Right renal pelvis (tissue), 4 donors: ENCODE measurements around the gene ZNF629. TPM values are rescaled to one million over a fixed set of nuclear protein-coding genes. Genes with fewer than 3 reads are reported as not detected.

ENCODE experiments used
- polyA plus RNA-seq, 4 donors: library from polyadenylated mRNA; unstranded; fragments of 120-200 nt; gene quantifications; one replicate each; pipeline ENCODE4 v1.2.1, GENCODE V29; 2013; ENCODE audit not compliant: insufficient read length in 4 of 4

Gene ZNF629
- polyA plus RNA-seq, 4 donors, result 27.2 to 28.7 (median 27.8) TPM

Other genes starting within 250 kb of the ZNF629 start
- gene ZNF764, start 228.8 kb downstream of the ZNF629 start, polyA plus RNA-seq, result 10 to 100 TPM; 11.3 to 14.8 (median 11.4) TPM
- gene ZNF688, start 215.5 kb downstream of the ZNF629 start, polyA plus RNA-seq, result 10 to 100 TPM; 10.4 to 14.4 (median 12.7) TPM
- gene ZNF785, start 201.5 kb downstream of the ZNF629 start, polyA plus RNA-seq, result 10 to 100 TPM; 17.8 to 21.7 (median 20.8) TPM
- gene ZNF689, start 176.8 kb downstream of the ZNF629 start, polyA plus RNA-seq, result 10 to 100 TPM; 13.6 to 16.2 (median 15.0) TPM
- 10 to 100 TPM; 39.8 to 50.0 (median 47.3) TPM for gene PRR14, start 136.2 kb downstream of the ZNF629 start, polyA plus RNA-seq
- 10 to 100 TPM; 52.0 to 70.5 (median 55.3) TPM for gene FBRS, start 128.8 kb downstream of the ZNF629 start, polyA plus RNA-seq
- 10 to 100 TPM; 32.7 to 40.5 (median 35.9) TPM for gene SRCAP, start 88.0 kb downstream of the ZNF629 start, polyA plus RNA-seq
- gene PHKG2, start 38.8 kb downstream of the ZNF629 start, polyA plus RNA-seq, result 10 to 100 TPM; 24.9 to 32.7 (median 29.5) TPM
- 10 to 100 TPM in 1 of 4 donors, 1 to 10 TPM in 3; 7.5 to 12.7 (median 7.7) TPM for gene CFAP119, start 25.1 kb downstream of the ZNF629 start, polyA plus RNA-seq
- gene RNF40, start 24.9 kb downstream of the ZNF629 start, polyA plus RNA-seq, result 100 to 1,000 TPM; 123 to 134 (median 130) TPM
- gene BCL7C, start 106.9 kb upstream of the ZNF629 start, polyA plus RNA-seq, result 10 to 100 TPM; 39.5 to 50.6 (median 42.1) TPM
- 1 to 10 TPM; 6.6 to 7.5 (median 7.3) TPM for gene CTF1, start 109.4 kb upstream of the ZNF629 start, polyA plus RNA-seq
- gene FBXL19, start 136.4 kb upstream of the ZNF629 start, polyA plus RNA-seq, result 10 to 100 TPM; 18.4 to 33.3 (median 23.6) TPM
- 10 to 100 TPM; 18.9 to 24.1 (median 20.3) TPM for gene ORAI3, start 161.9 kb upstream of the ZNF629 start, polyA plus RNA-seq
- gene SETD1A, start 170.5 kb upstream of the ZNF629 start, polyA plus RNA-seq, result 10 to 100 TPM; 15.9 to 19.2 (median 16.4) TPM
- gene HSD3B7, start 198.0 kb upstream of the ZNF629 start, polyA plus RNA-seq, result 10 to 100 TPM in 1 of 4 donors, 1 to 10 TPM in 3; 9.4 to 10.1 (median 9.7) TPM
- gene STX1B, start 223.4 kb upstream of the ZNF629 start, polyA plus RNA-seq, result 1 to 10 TPM in 3 of 4 donors, under 1 TPM in 1; 0.73 to 2.1 (median 1.2) TPM
- 10 to 100 TPM; 31.8 to 41.9 (median 35.2) TPM for gene STX4, start 246.4 kb upstream of the ZNF629 start, polyA plus RNA-seq